Lower leg skin (tissue), 3 donors: ENCODE measurements around the gene KANK4.

Experiments
- CTCF ChIP-seq, 3 donors: fragments of 450-650 bp; IDR thresholded peaks; one replicate each; pipeline ENCODE4 v1.5.1; 2016; ENCODE audit warnings: antibody characterized with exemption in 3 of 3, mild to moderate bottlenecking in 3 of 3, moderate library complexity in 2 of 3
- POLR2A ChIP-seq, 2 donors: fragments of 450-650 bp; IDR thresholded peaks; one replicate each; pipeline ENCODE4 v1.6.1; 2016 to 2017; ENCODE audit warnings: antibody characterized with exemption in 2 of 2, mild to moderate bottlenecking in 1 of 2, moderate library complexity in 1 of 2

DNA sequence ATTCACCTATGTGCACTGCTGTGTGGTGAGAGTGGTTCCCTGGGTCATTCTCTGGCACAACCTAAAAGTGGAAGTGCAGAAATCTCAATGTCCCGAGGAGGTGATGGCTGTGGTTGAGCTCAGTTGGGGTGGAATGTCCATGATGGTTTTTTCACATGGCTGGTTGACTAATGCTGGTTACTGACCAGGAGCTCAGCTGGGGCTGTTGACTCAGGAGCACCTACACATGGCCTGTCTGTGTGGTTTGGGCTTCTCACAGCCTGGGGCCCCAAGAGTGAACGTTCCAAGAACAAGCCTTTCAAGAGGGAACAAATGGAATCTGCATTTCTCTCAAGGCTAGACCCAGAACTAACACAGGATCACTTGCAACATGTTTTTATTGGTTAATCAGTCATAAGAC, 6.4 kb upstream of the KANK4 start:
- TF ChIP-seq CTCF (IDR thresholded peaks at IDR 0.05) (no peak), POLR2A (IDR thresholded peaks at IDR 0.05) (no peak)
